Measurements from ENCODE around the gene RHBDF2. TPM values are rescaled to one million over a fixed set of nuclear protein-coding genes. Genes with fewer than 3 reads are reported as not detected.

RHBDF2 gene
- total RNA-seq, 1 donor from 2014 or later, result 34.6 TPM

GRCh38 chr17:76497979-76498875 lies 3.0 kb downstream of the RHBDF2 start:
- DNase-seq (ENCODE audit: extremely low spot score in 2 of 2), result no peak
- H3K36me3 ChIP-seq, result no peaks in the 10 kb centered on the region
- H3K27me3 ChIP-seq, result no peaks in the 10 kb centered on the region
- H3K9me3 ChIP-seq, result no peaks in the 10 kb centered on the region
- H3K27ac ChIP-seq, result peak overlapping the region; percentile 85
- peaks cover 68% of the 10 kb centered on the region for H3K4me1 ChIP-seq
- peak; percentile 47 to 53 for TF ChIP-seq POLR2AphosphoS5 (IDR thresholded peaks at IDR 0.05; ENCODE audit: insufficient read depth in 1 of 2, low read depth in 1 of 2)
- no peak for TF ChIP-seq CTCF (IDR thresholded peaks at IDR 0.05)
- no peak for TF ChIP-seq POLR2A (IDR thresholded peaks at IDR 0.05)
- intact Hi-C loops (cut with DNase I), result loop anchor here (10.0 kb wide), 1 partner anchor 193 kb away; the partner anchor contains the start of gene QRICH2
- peak overlapping the region; percentile 0 to 25 for H3K4me3 ChIP-seq

GRCh38 chr17:76497699-76497978 lies 3.6 kb downstream of the RHBDF2 start:
- intact Hi-C loops (cut with DNase I), result loop anchor here (10.0 kb wide), 1 partner anchor 193 kb away; the partner anchor contains the start of gene QRICH2
- H3K27me3 ChIP-seq, result no peaks in the 10 kb centered on the region
- peak overlapping the region; percentile 0 to 25 for H3K4me3 ChIP-seq
- H3K27ac ChIP-seq, result peak overlapping the region; percentile 85
- H3K36me3 ChIP-seq, result no peaks in the 10 kb centered on the region
- H3K4me1 ChIP-seq, result peaks cover 74% of the 10 kb centered on the region
- TF ChIP-seq POLR2AphosphoS5 (IDR thresholded peaks at IDR 0.05; ENCODE audit: insufficient read depth in 1 of 2, low read depth in 1 of 2) (no peak), CTCF (IDR thresholded peaks at IDR 0.05) (no peak), POLR2A (IDR thresholded peaks at IDR 0.05) (no peak)
- no peak for DNase-seq (ENCODE audit: extremely low spot score in 2 of 2)
- H3K9me3 ChIP-seq, result no peaks in the 10 kb centered on the region

- no peaks in the 10 kb centered on the region for H3K36me3 ChIP-seq
- no peaks in the 10 kb centered on the region for H3K27me3 ChIP-seq
- TF ChIP-seq POLR2AphosphoS5 (IDR thresholded peaks at IDR 0.05; ENCODE audit: insufficient read depth in 1 of 2, low read depth in 1 of 2), result no peak
- no peak for TF ChIP-seq CTCF (IDR thresholded peaks at IDR 0.05)
- TF ChIP-seq POLR2A (IDR thresholded peaks at IDR 0.05), result no peak
- intact Hi-C loops (cut with DNase I), result loop anchor here (10.0 kb wide), 1 partner anchor 192 kb away; the partner anchor contains the start of gene QRICH2
- DNase-seq (ENCODE audit: extremely low spot score in 2 of 2), result no peak
- H3K27ac ChIP-seq, result no peak overlapping the region
- H3K4me3 ChIP-seq, result no peak overlapping the region
- H3K9me3 ChIP-seq, result no peaks in the 10 kb centered on the region
- H3K4me1 ChIP-seq, result peaks cover 71% of the 10 kb centered on the region
Observed at GRCh38 chr17:76496464-76496863, 4.8 kb downstream of the RHBDF2 start.

- Histone ChIP-seq H3K9me3 (no peaks in the 10 kb centered on the region), H3K4me1 (peaks cover 74% of the 10 kb centered on the region), H3K4me3 (no peak overlapping the region), H3K36me3 (no peaks in the 10 kb centered on the region), H3K27me3 (no peaks in the 10 kb centered on the region), H3K27ac (no peak overlapping the region)
- TF ChIP-seq POLR2A (IDR thresholded peaks at IDR 0.05) (no peak), POLR2AphosphoS5 (IDR thresholded peaks at IDR 0.05; ENCODE audit: insufficient read depth in 1 of 2, low read depth in 1 of 2) (no peak), CTCF (IDR thresholded peaks at IDR 0.05) (no peak)
- intact Hi-C loops (cut with DNase I), result loop anchor here (10.0 kb wide), 1 partner anchor 191 kb away; the partner anchor contains the start of gene QRICH2
- no peak for DNase-seq (ENCODE audit: extremely low spot score in 2 of 2)
Observed at GRCh38 chr17:76495663-76496400, 5.4 kb downstream of the RHBDF2 start.
